ENCODE data around the gene COG6.

Gene COG6

GRCh38 chr13:39787086-39787487 lies 131.6 kb downstream of the COG6 start:
- TF ChIP-seq SIN3A (IDR thresholded peaks at IDR 0.05; ENCODE audit: borderline replicate concordance, insufficient read depth, low read length) (no peak), REST (IDR thresholded peaks at IDR 0.05; ENCODE audit: insufficient read depth in 1 of 2, low read depth in 2 of 2, low read length in 2 of 2) (no peak), POLR2AphosphoS5 (IDR thresholded peaks at IDR 0.05; ENCODE audit: low read depth, low read length) (no peak), FOXP2 (optimal IDR thresholded peaks at IDR 0.05; ENCODE audit: borderline replicate concordance, extremely low read depth, extremely low read length, insufficient read depth) (no peak), TAF1 (IDR thresholded peaks at IDR 0.05; ENCODE audit: borderline replicate concordance, insufficient read depth, low read length) (no peak)

GRCh38 chr13:39788102-39788501 lies 132.6 kb downstream of the COG6 start:
- TF ChIP-seq FOXP2 (optimal IDR thresholded peaks at IDR 0.05; ENCODE audit: borderline replicate concordance, extremely low read depth, extremely low read length, insufficient read depth) (no peak), POLR2AphosphoS5 (IDR thresholded peaks at IDR 0.05; ENCODE audit: low read depth, low read length) (no peak), SIN3A (IDR thresholded peaks at IDR 0.05; ENCODE audit: borderline replicate concordance, insufficient read depth, low read length) (no peak), REST (IDR thresholded peaks at IDR 0.05; ENCODE audit: insufficient read depth in 1 of 2, low read depth in 2 of 2, low read length in 2 of 2) (no peak), TAF1 (IDR thresholded peaks at IDR 0.05; ENCODE audit: borderline replicate concordance, insufficient read depth, low read length) (no peak)

GRCh38 chr13:39789451-39789850 lies 134.0 kb downstream of the COG6 start:
- no peak for TF ChIP-seq SIN3A (IDR thresholded peaks at IDR 0.05; ENCODE audit: borderline replicate concordance, insufficient read depth, low read length)
- no peak for TF ChIP-seq POLR2AphosphoS5 (IDR thresholded peaks at IDR 0.05; ENCODE audit: low read depth, low read length)
- no peak for TF ChIP-seq TAF1 (IDR thresholded peaks at IDR 0.05; ENCODE audit: borderline replicate concordance, insufficient read depth, low read length)
- no peak for TF ChIP-seq FOXP2 (optimal IDR thresholded peaks at IDR 0.05; ENCODE audit: borderline replicate concordance, extremely low read depth, extremely low read length, insufficient read depth)
- no peak for TF ChIP-seq REST (IDR thresholded peaks at IDR 0.05; ENCODE audit: insufficient read depth in 1 of 2, low read depth in 2 of 2, low read length in 2 of 2)
